Muscle of leg (tissue), 11 donors: Measurements from ENCODE around the gene STK33. TPM values are rescaled to one million over a fixed set of nuclear protein-coding genes. Genes with fewer than 3 reads are reported as not detected.

Source experiments
- DNase-seq: peaks from one replicate; pipeline ENCODE4 v3.0.0; 2013
- H3K27ac ChIP-seq: one replicate; pipeline ENCODE4 v1.5.1; 2013; ENCODE audit warnings: mild to moderate bottlenecking, low read length, control low read depth
- H3K27me3 ChIP-seq: one replicate; pipeline ENCODE4 v1.6.1; 2013; ENCODE audit warnings: low read length; ENCODE audit not compliant: control insufficient read depth, insufficient read depth
- H3K36me3 ChIP-seq: one replicate; pipeline ENCODE4 v1.6.1; 2013; ENCODE audit warnings: low read length; ENCODE audit not compliant: control insufficient read depth, insufficient read depth
- H3K4me1 ChIP-seq: one replicate; pipeline ENCODE4 v1.6.1; 2013; ENCODE audit warnings: low read length; ENCODE audit not compliant: control insufficient read depth, insufficient read depth
- H3K4me3 ChIP-seq: one replicate; pipeline ENCODE4 v1.5.1; 2013; ENCODE audit warnings: low read length, control low read depth
- H3K9me3 ChIP-seq: replicated peaks from 2 replicates; pipeline ENCODE4 v1.6.1; 2013; ENCODE audit warnings: low read depth, low read length; ENCODE audit not compliant: control insufficient read depth
- WGBS: methylation state at CpG from one replicate; pipeline ENCODE4 v1.1.5; 2013; ENCODE audit warnings: missing lambda C conversion rate; ENCODE audit not compliant: insufficient coverage; 5-methylcytosine and 5-hydroxymethylcytosine counted together
- polyA plus RNA-seq, 8 donors: library from polyadenylated mRNA; unstranded; fragments of 120-200 nt; gene quantifications; one replicate each; pipeline versions ENCODE4 v1.2.1 to v1.2.3, GENCODE V29; 2013; ENCODE audit warnings: inconsistent platforms in 1 of 8, low replicate concordance in 1 of 8; ENCODE audit not compliant: insufficient read length in 8 of 8, insufficient read depth in 1 of 8
- total RNA-seq: library from RNA; stranded (reverse); fragments of 120-200 nt; gene quantifications from one replicate; pipeline ENCODE4 v1.2.4, GENCODE V29; 2013

Gene STK33
- total and polyA plus RNA-seq, 9 donors = 2.9 to 5.8 (median 4.2) TPM

GRCh38 chr11:8382436-8383053, 211.5 kb downstream of the STK33 start:
- no peak overlapping the region for H3K27ac ChIP-seq
- no peaks in the 10 kb centered on the region for H3K27me3 ChIP-seq
- no peaks in the 10 kb centered on the region for H3K9me3 ChIP-seq
- no peaks in the 10 kb centered on the region for H3K36me3 ChIP-seq
- DNase-seq = no peak
- no peaks in the 10 kb centered on the region for H3K4me1 ChIP-seq
- H3K4me3 ChIP-seq = no peak overlapping the region
- 82% methylated on average over 5 of the region's 9 CpGs for WGBS

GRCh38 chr11:8381871-8382396, 212.1 kb downstream of the STK33 start:
- no peaks in the 10 kb centered on the region for H3K36me3 ChIP-seq
- WGBS = 70% methylated on average over 13 of the region's 13 CpGs

GRCh38 chr11:8381343-8381742, 212.7 kb downstream of the STK33 start:
- Histone ChIP-seq H3K27me3 (no peaks in the 10 kb centered on the region), H3K27ac (no peak overlapping the region), H3K4me1 (no peaks in the 10 kb centered on the region), H3K9me3 (no peaks in the 10 kb centered on the region), H3K36me3 (no peaks in the 10 kb centered on the region), H3K4me3 (no peak overlapping the region)
- WGBS = 83% methylated on average over 1 of the region's 6 CpGs
- DNase-seq = no peak

More at GRCh38 chr11:8381871-8382396, 212.1 kb downstream of the STK33 start:
- H3K27me3 ChIP-seq = no peaks in the 10 kb centered on the region
- DNase-seq = no peak
- no peaks in the 10 kb centered on the region for H3K4me1 ChIP-seq
- no peaks in the 10 kb centered on the region for H3K9me3 ChIP-seq
- no peak overlapping the region for H3K4me3 ChIP-seq
- no peak overlapping the region for H3K27ac ChIP-seq

GRCh38 chr11:8375932-8376331, 218.1 kb downstream of the STK33 start:
- no peaks in the 10 kb centered on the region for H3K4me1 ChIP-seq
- H3K4me3 ChIP-seq = no peak overlapping the region
- no peaks in the 10 kb centered on the region for H3K9me3 ChIP-seq
- no peak overlapping the region for H3K27ac ChIP-seq
- H3K27me3 ChIP-seq = no peaks in the 10 kb centered on the region
- no peaks in the 10 kb centered on the region for H3K36me3 ChIP-seq
- DNase-seq = no peak
- WGBS = 61% methylated on average over 4 of the region's 4 CpGs

GRCh38 chr11:8375460-8375859, 218.6 kb downstream of the STK33 start:
- DNase-seq = no peak
- Histone ChIP-seq H3K4me3 (no peak overlapping the region), H3K4me1 (no peaks in the 10 kb centered on the region), H3K9me3 (no peaks in the 10 kb centered on the region), H3K27me3 (no peaks in the 10 kb centered on the region), H3K36me3 (no peaks in the 10 kb centered on the region), H3K27ac (no peak overlapping the region)
- WGBS = 0% methylated on average over 1 of the region's 3 CpGs

GRCh38 chr11:8374716-8375115, 219.3 kb downstream of the STK33 start:
- H3K36me3 ChIP-seq = no peaks in the 10 kb centered on the region
- DNase-seq = no peak
- no peaks in the 10 kb centered on the region for H3K9me3 ChIP-seq
- no peak overlapping the region for H3K27ac ChIP-seq
- H3K27me3 ChIP-seq = no peaks in the 10 kb centered on the region
- 63% methylated on average over 1 of the region's 5 CpGs for WGBS
- H3K4me1 ChIP-seq = no peaks in the 10 kb centered on the region
- H3K4me3 ChIP-seq = no peak overlapping the region

GRCh38 chr11:8373519-8374432, 220.3 kb downstream of the STK33 start:
- no peaks in the 10 kb centered on the region for H3K27me3 ChIP-seq
- H3K9me3 ChIP-seq = no peaks in the 10 kb centered on the region
- no peaks in the 10 kb centered on the region for H3K36me3 ChIP-seq
- H3K4me3 ChIP-seq = no peak overlapping the region
- 81% methylated on average over 4 of the region's 10 CpGs for WGBS
- H3K4me1 ChIP-seq = no peaks in the 10 kb centered on the region
- no peak overlapping the region for H3K27ac ChIP-seq
- DNase-seq = no peak

GRCh38 chr11:8372641-8373381, 221.2 kb downstream of the STK33 start:
- Histone ChIP-seq H3K4me3 (no peak overlapping the region), H3K9me3 (no peaks in the 10 kb centered on the region)
- 90% methylated on average over 12 of the region's 12 CpGs for WGBS

GRCh38 chr11:8371516-8371884, 222.5 kb downstream of the STK33 start:
- H3K4me3 ChIP-seq = no peak overlapping the region
- no peaks in the 10 kb centered on the region for H3K27me3 ChIP-seq
- 56% methylated on average over 1 of the region's 1 CpG for WGBS
- H3K4me1 ChIP-seq = no peaks in the 10 kb centered on the region
- H3K27ac ChIP-seq = no peak overlapping the region
- no peak for DNase-seq
- H3K36me3 ChIP-seq = no peaks in the 10 kb centered on the region
- H3K9me3 ChIP-seq = no peaks in the 10 kb centered on the region

More at GRCh38 chr11:8372641-8373381, 221.2 kb downstream of the STK33 start:
- H3K27ac ChIP-seq = no peak overlapping the region
- no peaks in the 10 kb centered on the region for H3K36me3 ChIP-seq
- no peaks in the 10 kb centered on the region for H3K27me3 ChIP-seq
- no peaks in the 10 kb centered on the region for H3K4me1 ChIP-seq
- DNase-seq = no peak
